ENCODE data around the gene ZNF76.
A peak's percentile ranks its signal among the peaks of the same experiment; 100 is the strongest.

ZNF76 gene

GRCh38 chr6:35343835-35344550, 84.5 kb downstream of the ZNF76 start:
- no peak for TF ChIP-seq POLR2AphosphoS5 (IDR thresholded peaks at IDR 0.05; ENCODE audit: borderline replicate concordance, low read depth, low read length)
- no peak for TF ChIP-seq FOXP2 (optimal IDR thresholded peaks at IDR 0.05; ENCODE audit: control extremely low read depth, extremely low read length, insufficient read depth)
- no peak for TF ChIP-seq EZH2 (IDR thresholded peaks at IDR 0.05)
- no peaks in the 10 kb centered on the region for H3K36me3 ChIP-seq (ENCODE audit: insufficient read depth, low read length)
- H3K27ac ChIP-seq, result no peak overlapping the region
- peak overlapping the region; percentile 73 for H3K9ac ChIP-seq (ENCODE audit: insufficient read length)
- H3K4me3 ChIP-seq, result peak overlapping the region; percentile 87
- no peak for DNase-seq (ENCODE audit: low read depth, low spot score)
- no peaks in the 10 kb centered on the region for H3K9me3 ChIP-seq (ENCODE audit: low read depth, low read length)
